ENCODE measurements around the gene TASP1.
A peak's percentile ranks its signal among the peaks of the same experiment; 100 is the strongest.

TASP1 gene, protein sequence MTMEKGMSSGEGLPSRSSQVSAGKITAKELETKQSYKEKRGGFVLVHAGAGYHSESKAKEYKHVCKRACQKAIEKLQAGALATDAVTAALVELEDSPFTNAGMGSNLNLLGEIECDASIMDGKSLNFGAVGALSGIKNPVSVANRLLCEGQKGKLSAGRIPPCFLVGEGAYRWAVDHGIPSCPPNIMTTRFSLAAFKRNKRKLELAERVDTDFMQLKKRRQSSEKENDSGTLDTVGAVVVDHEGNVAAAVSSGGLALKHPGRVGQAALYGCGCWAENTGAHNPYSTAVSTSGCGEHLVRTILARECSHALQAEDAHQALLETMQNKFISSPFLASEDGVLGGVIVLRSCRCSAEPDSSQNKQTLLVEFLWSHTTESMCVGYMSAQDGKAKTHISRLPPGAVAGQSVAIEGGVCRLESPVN

DNA sequence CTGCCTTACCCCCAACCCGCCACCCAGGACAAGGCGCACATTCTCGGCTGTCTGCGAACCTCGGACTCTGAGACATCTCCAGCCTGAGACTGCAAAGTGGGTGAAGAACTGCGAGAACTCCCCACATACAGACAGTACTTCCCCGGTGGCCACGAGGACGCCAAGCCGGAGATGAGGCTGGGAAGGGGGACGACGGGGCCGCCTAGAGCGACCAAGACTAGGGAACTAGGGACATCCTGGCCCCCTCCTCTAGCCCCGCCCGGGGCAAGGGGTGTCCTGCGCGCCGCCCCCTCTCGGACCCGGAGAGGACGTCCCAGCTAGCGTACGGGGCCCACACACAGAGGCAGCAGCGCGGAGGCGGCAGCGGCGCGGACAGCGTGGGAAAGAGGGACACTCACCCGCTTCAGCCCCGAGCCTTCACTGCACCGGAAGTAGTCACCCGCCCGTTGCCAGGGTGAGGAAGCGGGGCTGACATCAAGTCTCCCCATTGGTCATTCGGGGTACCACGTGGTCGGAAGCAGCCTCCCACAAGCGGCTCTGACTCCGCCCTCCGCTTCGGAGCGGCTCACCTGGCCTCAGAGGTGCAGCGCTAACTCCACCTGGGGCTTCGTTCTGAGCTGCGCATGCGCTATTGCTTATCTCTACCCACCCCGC lies at the start of gene TASP1:
TASP1 (minus strand) TSS at position 437 of the 654 bp plus-strand sequence. CDS start 8,854 bp downstream, outside the sequence.
- TF ChIP-seq, protein P1, sequence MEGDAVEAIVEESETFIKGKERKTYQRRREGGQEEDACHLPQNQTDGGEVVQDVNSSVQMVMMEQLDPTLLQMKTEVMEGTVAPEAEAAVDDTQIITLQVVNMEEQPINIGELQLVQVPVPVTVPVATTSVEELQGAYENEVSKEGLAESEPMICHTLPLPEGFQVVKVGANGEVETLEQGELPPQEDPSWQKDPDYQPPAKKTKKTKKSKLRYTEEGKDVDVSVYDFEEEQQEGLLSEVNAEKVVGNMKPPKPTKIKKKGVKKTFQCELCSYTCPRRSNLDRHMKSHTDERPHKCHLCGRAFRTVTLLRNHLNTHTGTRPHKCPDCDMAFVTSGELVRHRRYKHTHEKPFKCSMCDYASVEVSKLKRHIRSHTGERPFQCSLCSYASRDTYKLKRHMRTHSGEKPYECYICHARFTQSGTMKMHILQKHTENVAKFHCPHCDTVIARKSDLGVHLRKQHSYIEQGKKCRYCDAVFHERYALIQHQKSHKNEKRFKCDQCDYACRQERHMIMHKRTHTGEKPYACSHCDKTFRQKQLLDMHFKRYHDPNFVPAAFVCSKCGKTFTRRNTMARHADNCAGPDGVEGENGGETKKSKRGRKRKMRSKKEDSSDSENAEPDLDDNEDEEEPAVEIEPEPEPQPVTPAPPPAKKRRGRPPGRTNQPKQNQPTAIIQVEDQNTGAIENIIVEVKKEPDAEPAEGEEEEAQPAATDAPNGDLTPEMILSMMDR (IDR thresholded peaks at IDR 0.05; ENCODE audit: borderline replicate concordance, control extremely low read depth, extremely low read depth, insufficient read depth, missing control alignments), result no peak

DNA sequence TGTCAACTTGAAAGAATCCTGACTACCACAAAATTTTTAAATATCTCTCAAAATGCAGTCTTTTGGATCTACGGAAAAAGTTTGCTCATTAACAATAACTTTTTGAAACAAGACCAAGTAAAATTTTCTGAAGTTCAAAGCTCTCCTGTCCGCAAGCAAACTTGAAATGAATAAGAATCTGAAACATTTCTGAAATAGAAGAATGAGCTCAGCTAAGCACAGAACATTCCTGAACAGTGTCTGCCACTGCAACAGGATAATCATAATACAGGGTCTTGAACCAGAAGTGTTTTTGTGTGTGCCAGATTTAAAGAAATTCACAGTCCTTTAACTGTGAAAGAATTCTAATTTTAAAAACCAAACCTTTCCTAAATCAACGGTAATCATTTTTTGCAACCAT lies 49.1 kb upstream of the TASP1 start:
- no peak for DNase-seq (ENCODE audit: low spot score)
- TF ChIP-seq, protein P1 (IDR thresholded peaks at IDR 0.05; ENCODE audit: borderline replicate concordance, control extremely low read depth, extremely low read depth, insufficient read depth, missing control alignments), result no peak
- in situ Hi-C loops (cut with MboI; ENCODE audit: low sequenced_read_pairs, unreplicated experiment), result no loop called here

More for the DNA sequence above, at the start of gene TASP1:
- in situ Hi-C loops (cut with MboI; ENCODE audit: low sequenced_read_pairs, unreplicated experiment), result no loop called here
- DNase-seq (ENCODE audit: low spot score), result peak; percentile 95

DNA sequence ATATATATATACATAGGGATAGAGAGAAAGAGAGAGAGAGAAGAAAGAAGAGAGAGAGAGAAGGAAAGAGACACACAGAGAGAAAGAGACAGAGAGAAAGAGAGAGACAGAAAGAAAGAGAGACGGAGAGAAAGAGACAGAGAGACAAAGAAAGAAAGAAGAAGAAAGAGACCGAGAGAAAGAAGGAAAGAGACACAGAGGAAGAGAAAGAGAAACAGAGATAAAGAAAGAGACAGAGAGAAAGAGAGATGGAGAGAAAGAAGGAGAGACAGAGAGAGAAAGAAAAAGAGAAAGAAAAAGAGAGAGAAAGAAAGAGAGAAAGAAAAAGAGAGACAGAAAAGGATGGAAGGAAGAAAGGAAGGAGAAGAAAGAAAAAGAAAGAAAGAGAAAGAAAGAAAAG lies 46.9 kb upstream of the TASP1 start:
- TF ChIP-seq, protein P1 (IDR thresholded peaks at IDR 0.05; ENCODE audit: borderline replicate concordance, control extremely low read depth, extremely low read depth, insufficient read depth, missing control alignments), result no peak
- no peak for DNase-seq (ENCODE audit: low spot score)
- in situ Hi-C loops (cut with MboI; ENCODE audit: low sequenced_read_pairs, unreplicated experiment), result no loop called here

DNA sequence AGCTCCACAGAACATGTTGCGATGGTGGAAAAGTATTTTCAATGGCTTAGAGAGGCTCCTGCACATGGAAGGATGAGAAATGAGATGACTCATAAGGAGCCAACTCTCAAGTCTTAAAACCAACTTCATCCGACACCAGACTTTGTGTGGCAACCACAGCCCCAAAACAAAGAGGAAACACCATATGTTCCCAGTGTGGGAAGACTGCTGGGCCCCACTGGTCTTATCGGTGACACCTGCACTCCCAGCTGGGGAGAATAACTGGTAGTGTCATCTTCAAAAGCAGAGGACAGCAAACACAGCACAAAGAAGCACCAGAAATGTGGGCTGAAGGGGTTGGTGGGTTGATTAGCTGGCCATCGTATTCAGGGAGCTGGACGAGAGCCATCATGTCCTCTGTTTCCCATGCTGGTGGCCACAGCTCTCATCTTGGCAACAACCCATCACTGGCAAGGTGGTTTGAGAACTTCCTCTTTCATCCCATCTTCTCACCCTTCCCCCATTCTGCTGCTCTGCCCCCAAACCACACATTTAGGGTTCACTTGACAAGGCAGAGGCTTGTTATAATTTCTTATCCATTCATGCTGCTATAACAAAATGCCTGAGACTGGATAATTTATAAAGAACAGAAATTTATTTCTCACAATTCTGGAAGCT lies 46.0 kb upstream of the TASP1 start:
- TF ChIP-seq, protein P1 (IDR thresholded peaks at IDR 0.05; ENCODE audit: borderline replicate concordance, control extremely low read depth, extremely low read depth, insufficient read depth, missing control alignments), result no peak
- in situ Hi-C loops (cut with MboI; ENCODE audit: low sequenced_read_pairs, unreplicated experiment), result no loop called here
- peak; percentile 28 for DNase-seq (ENCODE audit: low spot score)

DNA sequence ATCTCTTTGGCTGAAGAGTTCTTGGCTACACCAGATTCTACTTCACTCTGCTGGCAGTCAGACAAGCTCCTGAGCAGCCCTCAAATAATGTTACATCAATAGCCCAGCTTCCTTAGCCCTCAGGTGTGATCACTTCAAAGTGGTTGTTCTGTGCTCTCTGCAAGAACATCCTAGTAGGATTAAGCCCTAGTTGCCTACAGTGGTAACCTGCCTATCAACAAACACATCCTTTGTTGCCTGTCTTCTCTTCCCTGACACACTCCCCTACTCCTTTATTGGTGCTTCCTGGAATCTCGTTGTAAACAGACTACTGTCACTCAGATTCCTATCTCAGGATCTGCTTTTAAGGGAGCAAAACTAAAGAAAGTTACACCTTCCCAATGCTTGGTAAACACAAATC lies 45.1 kb upstream of the TASP1 start:
- TF ChIP-seq, protein P1 (IDR thresholded peaks at IDR 0.05; ENCODE audit: borderline replicate concordance, control extremely low read depth, extremely low read depth, insufficient read depth, missing control alignments), result no peak
- in situ Hi-C loops (cut with MboI; ENCODE audit: low sequenced_read_pairs, unreplicated experiment), result no loop called here
- DNase-seq (ENCODE audit: low spot score), result no peak

Data from GM13976 (cell line).